NT2/D1 (cell line): ENCODE data around the gene CD63.

Experiments used
- DNase-seq: peaks from one replicate; pipeline ENCODE4 v3.0.0-alpha.2; 2011; ENCODE audit warnings: low read depth, low spot score
- H3K27me3 ChIP-seq: 2 replicates; pipeline ENCODE4 v1.6.0; 2011; ENCODE audit warnings: mild to moderate bottlenecking; ENCODE audit not compliant: insufficient read length, insufficient read depth
- H3K36me3 ChIP-seq: 2 replicates; pipeline ENCODE4 v1.6.1; 2011; ENCODE audit warnings: mild to moderate bottlenecking, low read length, mixed read lengths; ENCODE audit not compliant: insufficient read depth, insufficient read length
- H3K4me1 ChIP-seq: 2 replicates; pipeline ENCODE4 v1.5.1; 2011; ENCODE audit not compliant: insufficient read depth, insufficient read length
- H3K4me3 ChIP-seq: 2 replicates; pipeline ENCODE4 v1.5.1; 2011; ENCODE audit warnings: low read depth; ENCODE audit not compliant: insufficient read length
- H3K9ac ChIP-seq: 2 replicates; pipeline ENCODE4 v1.6.0; 2011; ENCODE audit warnings: low read depth; ENCODE audit not compliant: insufficient read length
- H3K9me3 ChIP-seq: 2 replicates; pipeline ENCODE4 v1.5.1; 2011; ENCODE audit warnings: mild to moderate bottlenecking, low read length; ENCODE audit not compliant: insufficient read depth
- SUZ12 ChIP-seq: IDR thresholded peaks from 2 replicates; pipeline ENCODE4 v1.6.1; 2011; ENCODE audit not compliant: insufficient read length, insufficient read depth; ENCODE audit errors: extremely low read depth
- YY1 ChIP-seq: IDR thresholded peaks from 2 replicates; pipeline ENCODE4 v1.6.1; 2011; ENCODE audit not compliant: insufficient read length, insufficient read depth
- ZNF274 ChIP-seq: IDR thresholded peaks from 2 replicates; pipeline ENCODE4 v1.6.1; 2011; ENCODE audit warnings: mild to moderate bottlenecking, low read depth, low read length

Gene CD63

DNA sequence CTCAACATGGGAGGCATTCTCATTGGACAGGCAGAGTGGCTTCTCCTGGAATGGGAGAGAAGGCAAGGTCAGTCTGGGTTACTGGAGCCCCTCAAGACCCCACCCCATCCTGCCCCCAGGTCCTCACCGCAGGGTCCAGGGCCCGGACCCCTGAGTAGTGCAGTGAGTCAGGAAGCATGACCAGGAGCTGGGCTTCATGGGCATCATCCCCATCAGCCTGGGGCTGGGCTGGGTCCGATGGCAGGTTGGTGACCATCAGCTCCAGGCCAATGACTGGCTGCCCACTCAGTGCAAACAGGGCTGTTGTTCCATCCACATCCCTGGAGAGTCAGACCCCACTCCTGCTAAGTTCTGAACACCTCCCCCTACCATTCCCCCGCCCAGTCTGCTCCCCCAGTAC lies 34.2 kb downstream of the CD63 start:
- no peak overlapping the region for H3K4me3 ChIP-seq
- TF ChIP-seq ZNF274 (no peak), SUZ12 (no peak), YY1 (no peak)
- no peaks in the 10 kb centered on the region for H3K27me3 ChIP-seq
- no peak for DNase-seq
- H3K9me3 ChIP-seq, result no peaks in the 10 kb centered on the region
- H3K36me3 ChIP-seq, result peaks cover 54% of the 10 kb centered on the region
- H3K4me1 ChIP-seq, result no peaks in the 10 kb centered on the region
- no peak overlapping the region for H3K9ac ChIP-seq

DNA sequence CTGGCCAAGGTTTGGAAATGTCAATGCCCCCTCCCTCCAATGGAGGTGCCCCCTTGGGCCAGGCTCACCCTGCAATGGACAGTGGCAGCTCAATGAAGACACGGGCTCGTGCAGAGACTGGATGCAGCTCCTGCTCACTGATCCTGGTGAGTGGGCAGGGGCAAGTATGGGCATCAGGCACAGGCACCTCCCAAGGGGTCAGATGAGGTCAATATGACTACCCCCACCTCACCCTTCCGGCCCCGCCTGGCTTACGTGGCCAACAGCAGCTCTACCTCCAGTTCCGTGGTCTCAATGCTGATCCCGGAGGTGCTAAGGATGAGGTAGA lies 34.7 kb downstream of the CD63 start:
- H3K9me3 ChIP-seq, result no peaks in the 10 kb centered on the region
- H3K36me3 ChIP-seq, result peaks cover 54% of the 10 kb centered on the region
- no peaks in the 10 kb centered on the region for H3K27me3 ChIP-seq
- no peaks in the 10 kb centered on the region for H3K4me1 ChIP-seq
- H3K4me3 ChIP-seq, result no peak overlapping the region
- TF ChIP-seq SUZ12 (no peak), ZNF274 (no peak), YY1 (no peak)
- H3K9ac ChIP-seq, result no peak overlapping the region
- no peak for DNase-seq

DNA sequence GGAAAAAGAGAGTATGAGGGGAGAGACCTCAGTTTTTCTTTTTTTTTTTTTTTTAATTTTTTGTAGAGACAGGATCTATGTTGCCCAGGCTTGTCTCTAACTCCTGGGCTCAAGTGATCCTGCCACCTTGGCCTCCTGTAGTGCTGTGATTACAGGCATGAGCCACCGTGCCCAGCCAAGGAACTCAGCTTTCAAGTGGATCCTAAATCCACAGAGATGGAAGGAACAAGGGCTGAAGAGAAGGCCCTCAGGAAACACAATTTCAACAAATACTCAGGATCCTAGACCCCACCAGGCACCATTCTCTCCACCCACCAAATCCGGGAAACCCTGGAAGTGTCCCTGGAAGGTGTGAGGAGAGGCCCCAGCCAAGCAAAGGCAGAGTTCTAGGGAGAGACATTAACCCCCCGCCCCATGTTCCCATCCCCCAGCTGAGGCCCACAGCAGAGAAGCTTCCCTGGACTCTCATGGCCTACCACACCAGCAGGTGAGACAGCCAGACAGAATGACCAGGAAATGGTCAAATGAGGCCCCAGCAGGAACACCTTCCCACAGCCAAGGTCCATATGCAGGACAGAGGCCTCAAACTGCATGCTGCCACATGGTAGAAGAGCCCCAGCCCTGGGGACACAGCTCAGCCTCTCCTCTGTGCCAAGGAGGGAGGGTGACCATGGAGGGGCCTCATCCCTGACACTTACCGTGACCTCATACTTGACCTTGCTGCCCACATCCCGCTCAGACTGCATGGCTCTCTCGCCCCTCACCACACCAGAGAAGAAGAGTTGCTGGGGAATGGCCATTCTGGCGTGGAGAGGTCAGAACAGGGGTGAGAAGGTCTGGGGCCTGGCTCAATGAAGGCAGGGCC lies 35.3 kb downstream of the CD63 start:
- no peaks in the 10 kb centered on the region for H3K27me3 ChIP-seq
- TF ChIP-seq ZNF274 (no peak), YY1 (no peak), SUZ12 (no peak)
- no peak overlapping the region for H3K9ac ChIP-seq
- no peak overlapping the region for H3K4me3 ChIP-seq
- DNase-seq, result no peak
- H3K36me3 ChIP-seq, result peaks cover 56% of the 10 kb centered on the region
- H3K4me1 ChIP-seq, result no peaks in the 10 kb centered on the region
- no peaks in the 10 kb centered on the region for H3K9me3 ChIP-seq

GRCh38 chr12:55692631-55693322 lies 36.0 kb downstream of the CD63 start:
- Histone ChIP-seq H3K9ac (no peak overlapping the region), H3K36me3 (peaks cover 62% of the 10 kb centered on the region), H3K4me3 (no peak overlapping the region), H3K9me3 (no peaks in the 10 kb centered on the region), H3K27me3 (no peaks in the 10 kb centered on the region), H3K4me1 (no peaks in the 10 kb centered on the region)
- TF ChIP-seq SUZ12, result no peak
- no peak for TF ChIP-seq ZNF274
- no peak for TF ChIP-seq YY1
- DNase-seq, result no peak

GRCh38 chr12:55688716-55689655 lies 39.8 kb downstream of the CD63 start:
- Histone ChIP-seq H3K9me3 (no peaks in the 10 kb centered on the region), H3K4me3 (no peak overlapping the region), H3K36me3 (peaks cover 58% of the 10 kb centered on the region), H3K4me1 (no peaks in the 10 kb centered on the region), H3K9ac (no peak overlapping the region), H3K27me3 (no peaks in the 10 kb centered on the region)
- no peak for DNase-seq
- TF ChIP-seq YY1, result no peak

- TF ChIP-seq SUZ12 (no peak), YY1 (no peak), ZNF274 (no peak)
- no peak for DNase-seq
- H3K27me3 ChIP-seq, result no peaks in the 10 kb centered on the region
- H3K4me1 ChIP-seq, result no peaks in the 10 kb centered on the region
- H3K36me3 ChIP-seq, result peaks cover 47% of the 10 kb centered on the region
- H3K4me3 ChIP-seq, result no peak overlapping the region
- no peaks in the 10 kb centered on the region for H3K9me3 ChIP-seq
- no peak overlapping the region for H3K9ac ChIP-seq
Measured at GRCh38 chr12:55687746-55688145, 41.1 kb downstream of the CD63 start.

DNA sequence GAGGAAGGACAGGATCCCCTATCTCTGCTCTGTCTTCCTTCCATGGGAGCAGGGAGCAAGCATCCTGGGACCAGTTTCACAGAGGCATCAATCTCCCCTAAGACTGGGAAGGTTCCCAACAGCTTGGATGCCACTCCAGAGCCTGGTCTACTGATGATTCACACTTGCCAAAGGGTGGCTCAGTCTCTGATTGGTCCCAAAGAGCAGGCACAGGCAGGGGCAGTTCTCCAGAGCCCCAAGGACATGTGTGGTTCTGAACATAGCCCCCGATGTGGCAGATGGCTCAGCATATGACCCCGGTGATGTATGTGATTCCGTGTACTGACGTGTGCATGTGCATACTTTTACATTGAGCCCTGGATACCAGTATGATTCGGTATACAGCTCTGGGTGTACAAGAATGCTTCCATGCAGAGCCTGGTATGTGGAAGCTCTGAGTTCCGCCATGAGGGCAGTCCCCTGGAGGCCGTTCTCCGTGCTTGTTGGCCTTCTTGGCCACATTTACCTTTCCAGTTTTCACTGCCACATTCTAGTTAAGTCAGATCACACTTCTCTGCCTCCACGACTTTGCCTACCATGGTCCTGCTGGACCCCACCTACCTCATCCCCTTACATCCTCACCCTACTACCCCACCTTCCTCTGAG lies 42.3 kb downstream of the CD63 start:
- Histone ChIP-seq H3K4me3 (no peak overlapping the region), H3K4me1 (no peaks in the 10 kb centered on the region), H3K9ac (no peak overlapping the region), H3K27me3 (no peaks in the 10 kb centered on the region), H3K36me3 (peaks cover 36% of the 10 kb centered on the region), H3K9me3 (no peaks in the 10 kb centered on the region)
- DNase-seq, result no peak
- TF ChIP-seq ZNF274 (no peak), SUZ12 (no peak), YY1 (no peak)
